T-helper 1 cell treated with Interleukin-12 subunit alpha and Interleukin-12 subunit beta and Interleukin-4 antibody, amounts not matched to agents 30 ng/mL and 1 ng/mL, for 36 hours (primary cell): Measurements from ENCODE around the gene WFDC1. TPM values are rescaled to one million over a fixed set of nuclear protein-coding genes. Genes with fewer than 3 reads are reported as not detected.

Experiments used
- intact Hi-C: fragments of 100-400 bp; cut with micrococcal nuclease; formaldehyde crosslinking; loops from one replicate; pipeline ENCODE4 v1.15.1; 2024
- total RNA-seq: library from RNA; stranded (reverse); gene quantifications from 2 replicates; pipeline ENCODE4 v1.2.3, GENCODE V29; 2022

The WFDC1 gene
- total RNA-seq, 1 donor from 2014 or later: not detected

- intact Hi-C loops: no loop called here
These were observed 7.7 kb downstream of the WFDC1 start for GRCh38 chr16:84302111-84302954.

GRCh38 chr16:84303023-84303422 lies 8.3 kb downstream of the WFDC1 start:
- intact Hi-C loops: no loop called here

DNA sequence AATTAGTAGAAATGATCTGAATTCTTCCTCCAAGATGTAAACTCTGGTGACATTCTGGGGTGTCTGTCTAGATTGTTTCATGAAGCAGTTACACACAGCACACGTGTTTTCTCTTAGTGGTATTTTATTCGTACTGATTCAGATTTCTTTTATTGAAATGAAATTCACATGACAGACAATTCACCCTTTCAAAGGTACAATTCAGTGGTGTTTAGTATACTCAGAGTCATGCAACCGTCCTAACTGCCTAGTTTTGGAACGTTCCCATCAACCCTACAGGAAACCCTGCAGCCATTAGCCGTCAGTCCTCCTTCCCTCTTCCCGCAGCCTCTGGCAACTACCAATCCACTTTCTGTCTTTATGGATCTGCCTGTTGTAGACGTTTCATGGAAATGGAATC lies 8.8 kb downstream of the WFDC1 start:
- intact Hi-C loops: no loop called here

GRCh38 chr16:84306564-84306963 lies 11.9 kb downstream of the WFDC1 start:
- intact Hi-C loops: no loop called here

DNA sequence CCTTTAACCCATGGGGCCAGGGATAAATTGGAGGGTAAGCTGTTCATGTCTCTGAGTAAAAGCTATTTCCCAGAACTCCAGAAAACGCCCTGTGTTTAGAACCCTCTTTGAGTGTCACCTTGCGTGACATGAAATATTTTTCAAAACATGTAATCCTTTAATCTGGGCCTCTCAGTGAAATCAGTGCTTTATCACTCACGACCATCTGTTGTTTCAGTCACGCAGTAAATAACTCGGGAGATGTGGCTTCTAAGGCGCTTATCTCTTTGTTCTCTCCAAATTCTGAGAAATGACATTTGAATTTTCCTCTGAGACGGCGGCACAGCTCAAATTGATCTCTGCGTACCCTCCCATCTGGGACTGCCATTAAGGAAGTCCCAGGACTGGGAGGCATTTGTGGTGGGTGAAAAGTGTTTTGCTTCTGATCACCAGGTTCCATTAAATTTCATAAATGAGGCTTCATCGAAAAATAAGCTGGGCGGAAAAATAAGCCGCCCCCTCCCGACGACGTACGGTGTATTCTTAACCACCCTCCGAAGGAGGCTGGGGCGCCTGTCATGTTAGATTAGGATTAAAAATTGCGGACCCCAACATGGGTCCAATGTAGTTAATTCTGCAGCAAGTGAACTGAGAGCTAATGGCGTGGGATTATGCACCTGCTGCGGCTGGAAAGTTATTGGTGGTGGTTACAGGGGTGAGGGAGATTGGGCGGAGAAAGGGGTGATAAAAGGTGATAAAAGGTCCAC lies 12.7 kb downstream of the WFDC1 start:
- intact Hi-C loops: no loop called here

GRCh38 chr16:84308120-84308519 lies 13.4 kb downstream of the WFDC1 start:
- intact Hi-C loops: no loop called here

DNA sequence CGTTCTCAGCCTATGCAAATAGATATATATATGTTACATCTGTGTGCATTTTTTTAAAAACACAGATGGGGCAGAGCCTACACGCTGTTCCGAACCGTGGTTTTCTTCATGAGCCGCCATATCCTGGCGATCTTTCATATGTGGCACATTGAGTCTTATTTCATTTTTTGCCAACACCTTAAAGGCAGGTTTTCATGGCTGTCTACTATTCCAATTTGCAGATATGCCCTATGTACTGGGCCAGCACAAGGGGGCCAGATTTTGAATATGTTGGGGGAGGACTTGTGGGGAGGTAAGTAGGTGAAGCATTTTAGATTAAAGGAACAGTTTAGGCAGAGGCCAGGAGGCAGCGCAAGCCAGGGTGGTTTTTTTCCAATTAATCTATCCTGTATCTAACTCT lies 16.0 kb downstream of the WFDC1 start:
- intact Hi-C loops: no loop called here

GRCh38 chr16:84312783-84313382 lies 18.2 kb downstream of the WFDC1 start:
- intact Hi-C loops: no loop called here

- intact Hi-C loops: no loop called here
These were observed 19.2 kb downstream of the WFDC1 start for GRCh38 chr16:84313921-84314320.

GRCh38 chr16:84314373-84314772 lies 19.7 kb downstream of the WFDC1 start:
- intact Hi-C loops: no loop called here

DNA sequence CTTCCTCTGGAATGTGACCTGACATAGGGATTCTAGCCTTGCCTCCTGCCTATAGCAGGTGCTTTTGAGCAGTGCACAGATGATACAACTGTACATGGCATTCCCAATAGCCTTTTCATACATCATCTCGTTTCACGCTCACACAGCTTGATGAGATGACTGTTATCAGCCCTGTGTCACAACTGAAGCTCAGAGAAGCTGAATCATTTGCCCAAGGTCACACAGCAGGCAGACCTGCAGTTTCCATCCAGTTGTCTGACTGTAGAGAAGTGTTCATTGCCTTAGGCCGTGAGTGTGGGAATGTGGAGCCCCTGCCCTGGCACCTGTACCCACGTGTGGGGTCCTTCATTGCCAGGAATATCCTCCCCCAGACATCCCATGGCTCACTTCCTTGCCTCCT lies 20.1 kb downstream of the WFDC1 start:
- intact Hi-C loops: no loop called here

DNA sequence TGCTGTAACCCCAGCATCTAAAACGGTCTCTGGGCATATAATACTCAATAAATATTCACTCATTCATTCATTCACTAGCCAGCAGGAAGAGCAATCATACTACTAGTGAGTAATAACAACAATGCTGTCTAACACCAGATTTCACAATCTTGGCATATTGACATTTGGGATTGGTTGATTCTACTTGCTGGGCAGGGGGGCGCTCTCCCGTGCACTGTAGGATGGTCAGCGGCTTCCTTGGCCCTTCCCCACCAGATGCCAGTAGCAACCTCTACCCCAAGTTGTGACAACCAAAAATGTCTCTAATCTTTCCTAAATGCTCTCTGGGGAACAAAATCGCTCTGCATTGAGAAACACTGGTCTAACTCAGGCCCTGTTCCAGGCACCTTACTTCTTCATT lies 20.7 kb downstream of the WFDC1 start:
- intact Hi-C loops: no loop called here

GRCh38 chr16:84318091-84318975 lies 23.7 kb downstream of the WFDC1 start:
- intact Hi-C loops: no loop called here

DNA sequence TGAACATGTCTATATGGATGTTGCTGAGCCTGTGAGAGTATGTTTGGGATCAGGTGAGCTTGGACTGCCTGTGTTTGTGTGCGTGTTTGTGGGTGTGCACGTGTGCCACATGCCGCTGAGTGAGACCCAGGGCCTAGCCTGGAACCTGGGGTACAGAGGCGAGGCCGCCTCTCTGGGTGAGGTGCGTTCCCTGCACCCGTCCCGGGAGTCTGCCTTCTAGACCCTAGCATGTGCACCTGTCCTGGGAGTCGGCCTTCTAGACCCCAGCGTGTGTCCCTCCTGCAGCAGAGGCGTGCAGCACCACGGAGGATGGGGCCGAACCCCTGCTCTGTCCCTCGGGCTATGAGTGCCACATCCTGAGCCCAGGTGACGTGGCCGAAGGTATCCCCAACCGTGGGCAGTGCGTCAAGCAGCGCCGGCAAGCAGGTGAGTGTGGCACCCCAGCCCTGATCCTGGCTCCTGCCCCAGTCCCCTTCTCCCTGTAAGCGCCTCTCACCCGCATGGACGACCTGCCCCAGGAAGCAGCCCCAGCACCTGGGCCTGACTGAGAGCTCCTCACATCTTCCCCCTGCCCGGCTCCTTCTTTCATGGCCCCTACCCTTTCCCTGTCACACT lies 24.6 kb downstream of the WFDC1 start:
- intact Hi-C loops: no loop called here

- intact Hi-C loops: no loop called here
These were observed 25.8 kb downstream of the WFDC1 start for GRCh38 chr16:84320511-84320910.

DNA sequence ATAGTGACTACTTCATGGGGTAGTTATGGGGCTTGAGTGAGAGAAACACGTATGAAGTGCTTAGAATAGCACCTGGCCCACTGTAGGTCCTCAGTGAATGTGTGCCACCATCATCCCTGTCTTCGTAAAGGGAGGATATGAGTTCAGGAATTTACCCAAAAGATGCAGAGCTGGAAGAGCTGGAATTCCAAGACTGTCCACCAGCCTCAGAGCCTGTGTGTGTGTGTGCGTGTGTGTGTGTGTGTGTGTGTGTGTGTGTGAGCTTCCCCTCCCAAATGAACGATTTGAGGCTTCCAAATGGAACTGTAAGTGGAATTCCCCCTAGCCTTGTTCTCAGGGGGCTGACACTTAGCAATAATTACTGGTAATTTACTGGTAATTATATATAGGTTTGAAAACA lies 27.3 kb downstream of the WFDC1 start:
- intact Hi-C loops: no loop called here

GRCh38 chr16:84322749-84323148 lies 28.1 kb downstream of the WFDC1 start:
- intact Hi-C loops: no loop called here

- intact Hi-C loops: no loop called here
These were observed 28.9 kb downstream of the WFDC1 start for GRCh38 chr16:84323606-84324005.

- intact Hi-C loops: no loop called here
These were observed 30.0 kb downstream of the WFDC1 start for GRCh38 chr16:84324434-84325262.

DNA sequence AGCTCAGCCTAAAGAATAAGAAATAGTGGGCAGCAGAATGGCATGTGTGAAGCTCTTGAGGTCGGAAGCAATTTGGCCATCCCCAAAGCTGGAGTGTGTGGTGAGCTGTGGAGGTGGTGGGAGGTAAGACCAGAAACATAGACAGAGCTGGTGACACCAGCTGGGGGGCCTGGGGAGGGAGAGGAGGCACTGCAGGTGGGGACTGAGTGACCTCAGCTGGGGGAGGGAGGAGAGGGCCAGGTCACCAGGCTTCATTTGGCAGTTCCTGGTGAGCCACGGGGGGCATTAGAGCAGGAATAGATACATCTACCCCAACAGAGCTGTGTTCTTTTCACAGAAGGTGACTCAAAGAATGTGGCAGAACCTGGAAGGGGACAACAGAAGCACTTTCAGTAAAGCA lies 31.9 kb downstream of the WFDC1 start:
- intact Hi-C loops: no loop called here
